ENCODE measurements around the gene TSHZ2. TPM values are rescaled to one million over a fixed set of nuclear protein-coding genes. Genes with fewer than 3 reads are reported as not detected.

TSHZ2 gene
- total RNA-seq, 1 experiment from 2014 or later = 0.20 TPM

- no peak for TF ChIP-seq ARID4B (CRISPR knock-in tag; IDR thresholded peaks at IDR 0.05; ENCODE audit: borderline replicate concordance)
- TF ChIP-seq AR (CRISPR knock-in tag; IDR thresholded peaks at IDR 0.05) = no peak
- no peak for TF ChIP-seq FOXJ3 (CRISPR knock-in tag; IDR thresholded peaks at IDR 0.05; ENCODE audit: borderline replicate concordance)
- TF ChIP-seq CREB1 (CRISPR knock-in tag; IDR thresholded peaks at IDR 0.05) = no peak
- TF ChIP-seq CTCF (IDR thresholded peaks at IDR 0.05) = no peak
- no peak for TF ChIP-seq HMGXB4 (CRISPR knock-in tag; IDR thresholded peaks at IDR 0.05)
- no peak for TF ChIP-seq E2F4 (CRISPR knock-in tag; IDR thresholded peaks at IDR 0.05; ENCODE audit: borderline replicate concordance, low read depth)
- no peak for TF ChIP-seq AFF4 (CRISPR knock-in tag; IDR thresholded peaks at IDR 0.05; ENCODE audit: borderline replicate concordance)
These were observed 48.2 kb downstream of the TSHZ2 start (continued) for GRCh38 chr20:53020376-53020775.

- Mint-ChIP-seq H3K36me3 (no peaks in the 10 kb centered on the region), H3K4me1 (no peaks in the 10 kb centered on the region), H3K27ac (no peak overlapping the region), H3K9me3 (peaks cover 13% of the 10 kb centered on the region), H3K4me3 (no peak overlapping the region), H3K27me3 (ENCODE audit: low read depth) (no peaks in the 10 kb centered on the region)
- no peak for DNase-seq (ENCODE audit: low spot score)
- no peak for ATAC-seq
- ChIA-PET CTCF (no interaction called here), POLR2A (no interaction called here)
- TF ChIP-seq USF1 (CRISPR knock-in tag; IDR thresholded peaks at IDR 0.05) (no peak), ZMAT4 (CRISPR knock-in tag; IDR thresholded peaks at IDR 0.05) (no peak), MYBL2 (CRISPR knock-in tag; IDR thresholded peaks at IDR 0.05) (no peak), CREB1 (CRISPR knock-in tag; IDR thresholded peaks at IDR 0.05) (no peak), ATF1 (CRISPR knock-in tag; IDR thresholded peaks at IDR 0.05) (no peak), E2F5 (CRISPR knock-in tag; IDR thresholded peaks at IDR 0.05) (no peak), GTF2I (CRISPR knock-in tag; conservative IDR thresholded peaks at IDR 0.05) (no peak)
These were observed 48.7 kb downstream of the TSHZ2 start for GRCh38 chr20:53020834-53021233.

All from WTC11 (cell line).